GM19023 (cell line): ENCODE measurements around the gene CLCA2.

ENCODE experiments used
- ATAC-seq: cut with Tn5 transposase; IDR thresholded peaks from one replicate; pipeline ENCODE4 v1.9.1; 2021; ENCODE audit warnings: mild to moderate bottlenecking, moderate library complexity; ENCODE audit not compliant: unreplicated experiment

Gene CLCA2, protein sequence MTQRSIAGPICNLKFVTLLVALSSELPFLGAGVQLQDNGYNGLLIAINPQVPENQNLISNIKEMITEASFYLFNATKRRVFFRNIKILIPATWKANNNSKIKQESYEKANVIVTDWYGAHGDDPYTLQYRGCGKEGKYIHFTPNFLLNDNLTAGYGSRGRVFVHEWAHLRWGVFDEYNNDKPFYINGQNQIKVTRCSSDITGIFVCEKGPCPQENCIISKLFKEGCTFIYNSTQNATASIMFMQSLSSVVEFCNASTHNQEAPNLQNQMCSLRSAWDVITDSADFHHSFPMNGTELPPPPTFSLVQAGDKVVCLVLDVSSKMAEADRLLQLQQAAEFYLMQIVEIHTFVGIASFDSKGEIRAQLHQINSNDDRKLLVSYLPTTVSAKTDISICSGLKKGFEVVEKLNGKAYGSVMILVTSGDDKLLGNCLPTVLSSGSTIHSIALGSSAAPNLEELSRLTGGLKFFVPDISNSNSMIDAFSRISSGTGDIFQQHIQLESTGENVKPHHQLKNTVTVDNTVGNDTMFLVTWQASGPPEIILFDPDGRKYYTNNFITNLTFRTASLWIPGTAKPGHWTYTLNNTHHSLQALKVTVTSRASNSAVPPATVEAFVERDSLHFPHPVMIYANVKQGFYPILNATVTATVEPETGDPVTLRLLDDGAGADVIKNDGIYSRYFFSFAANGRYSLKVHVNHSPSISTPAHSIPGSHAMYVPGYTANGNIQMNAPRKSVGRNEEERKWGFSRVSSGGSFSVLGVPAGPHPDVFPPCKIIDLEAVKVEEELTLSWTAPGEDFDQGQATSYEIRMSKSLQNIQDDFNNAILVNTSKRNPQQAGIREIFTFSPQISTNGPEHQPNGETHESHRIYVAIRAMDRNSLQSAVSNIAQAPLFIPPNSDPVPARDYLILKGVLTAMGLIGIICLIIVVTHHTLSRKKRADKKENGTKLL

DNA sequence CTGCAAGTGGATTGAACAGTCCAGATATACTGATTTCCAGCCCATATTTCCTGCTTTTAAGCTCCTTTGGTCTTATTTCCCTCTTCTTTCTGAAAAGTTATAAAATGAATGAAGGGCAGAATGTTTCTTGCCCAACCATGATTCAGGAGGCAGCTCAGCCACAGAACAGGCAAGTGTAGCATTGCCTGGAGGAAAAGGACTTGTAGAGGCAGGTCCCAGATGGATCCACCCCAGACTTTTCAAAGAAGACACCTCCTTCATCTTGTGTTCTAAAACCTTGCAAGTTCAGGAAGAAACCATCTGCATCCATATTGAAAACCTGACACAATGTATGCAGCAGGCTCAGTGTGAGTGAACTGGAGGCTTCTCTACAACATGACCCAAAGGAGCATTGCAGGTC, at the start of gene CLCA2:
Gene CLCA2 (plus strand): TSS at position 299 of the 400 bp plus-strand sequence. CDS start 77 bp downstream, at position 376.
- no peak for ATAC-seq

DNA sequence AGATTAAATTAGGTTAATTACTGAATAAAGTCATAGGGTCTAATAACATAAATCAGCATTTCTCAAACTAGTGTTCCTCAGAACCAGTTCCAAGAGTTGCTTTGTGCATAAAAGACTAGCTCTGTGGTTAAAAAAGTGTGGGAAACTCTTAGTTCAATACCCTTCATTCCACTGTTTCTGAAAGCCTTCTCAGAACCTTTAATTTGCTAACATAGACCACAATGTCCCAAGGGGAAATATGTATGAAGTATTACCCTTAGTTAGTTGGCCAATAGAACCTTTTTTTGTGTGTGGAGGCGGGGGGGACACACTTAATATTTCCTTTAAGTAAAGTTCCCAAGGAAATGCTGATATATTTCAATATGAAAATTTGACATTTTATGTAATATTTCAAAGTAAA, 48.3 kb upstream of the CLCA2 start:
- ATAC-seq: no peak

DNA sequence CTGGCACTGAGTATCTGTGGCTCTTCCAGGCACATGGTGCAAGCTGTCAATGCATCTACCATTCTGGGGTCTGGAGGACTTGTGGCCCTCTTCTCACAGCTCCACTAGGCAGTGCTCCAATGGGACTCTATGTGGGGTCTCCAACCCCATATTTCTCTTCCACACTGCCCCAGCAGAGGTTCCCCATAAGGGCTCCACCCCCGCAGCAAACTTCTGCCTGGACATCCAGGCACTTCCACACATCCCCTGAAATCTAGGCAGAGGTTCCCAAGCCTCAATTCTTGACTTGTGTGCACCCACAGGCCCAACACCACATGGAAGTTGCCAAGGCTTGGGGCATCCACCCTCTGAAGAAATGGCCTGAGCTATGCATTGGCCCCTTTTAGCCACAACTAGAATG, 46.6 kb upstream of the CLCA2 start:
- ATAC-seq: no peak

DNA sequence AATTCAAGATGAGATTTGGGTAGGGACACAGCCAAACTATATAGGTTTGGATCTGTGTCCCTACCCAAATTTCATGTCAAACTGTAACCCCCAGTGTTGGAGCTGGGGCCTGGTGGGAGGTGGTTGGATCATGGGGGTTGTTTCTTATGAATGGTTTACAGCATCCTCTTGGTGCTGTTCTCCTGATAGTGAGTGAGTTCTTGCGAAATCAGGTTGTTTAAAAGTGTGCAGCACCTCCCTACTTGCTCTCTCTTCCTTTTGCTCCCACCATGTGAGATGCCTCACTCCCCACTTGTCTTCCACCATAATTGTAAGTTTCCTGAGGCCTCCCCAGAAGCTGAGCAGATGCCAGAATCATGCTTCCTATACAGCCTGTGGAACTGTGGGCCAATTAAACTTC, 45.2 kb upstream of the CLCA2 start:
- no peak for ATAC-seq

DNA sequence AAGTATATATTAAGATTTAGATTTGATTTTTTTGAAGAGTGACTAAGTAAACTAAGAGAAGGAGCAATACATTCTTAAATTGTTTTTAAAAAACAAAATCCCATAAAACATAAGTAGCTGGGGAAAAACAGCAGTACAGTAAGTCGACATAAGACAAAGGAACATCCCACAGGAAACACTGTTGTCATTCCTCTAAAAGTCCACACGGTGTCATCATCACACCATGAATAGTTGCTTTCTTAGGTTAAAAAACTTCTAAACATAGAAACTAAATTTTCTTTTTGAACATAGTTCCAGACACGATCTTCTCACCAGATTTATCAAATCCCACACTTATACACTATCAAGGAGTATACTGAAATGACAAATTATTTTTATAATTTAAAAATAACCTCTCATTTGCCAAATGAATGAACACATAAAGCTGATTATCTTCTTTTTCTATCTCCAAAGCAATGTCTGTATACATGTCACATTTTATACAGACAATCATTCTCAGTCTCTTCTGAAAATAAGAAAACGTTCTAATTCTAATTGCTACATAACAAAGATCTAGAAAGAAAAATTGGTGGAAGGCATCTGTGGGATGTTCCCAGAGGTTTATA, 43.6 kb upstream of the CLCA2 start:
- ATAC-seq: peak; percentile 64

DNA sequence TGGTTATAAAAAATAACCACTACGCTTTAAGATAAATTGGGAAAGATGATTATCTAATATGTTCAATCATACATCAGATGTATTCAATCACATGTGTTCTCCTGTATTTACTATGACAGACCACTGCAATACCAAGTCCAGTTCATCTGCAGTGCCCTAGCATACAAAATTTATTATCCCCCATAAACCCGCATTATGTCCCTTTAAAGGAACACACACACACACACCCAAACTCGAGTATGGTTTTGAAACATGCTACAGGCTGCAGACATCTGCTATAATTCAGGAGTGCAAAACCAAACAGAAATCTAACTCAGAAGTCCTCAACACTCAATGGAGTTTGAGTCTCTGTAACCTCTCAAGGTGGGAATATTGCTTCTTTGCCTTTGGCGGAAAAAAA, 42.7 kb upstream of the CLCA2 start:
- ATAC-seq: no peak

DNA sequence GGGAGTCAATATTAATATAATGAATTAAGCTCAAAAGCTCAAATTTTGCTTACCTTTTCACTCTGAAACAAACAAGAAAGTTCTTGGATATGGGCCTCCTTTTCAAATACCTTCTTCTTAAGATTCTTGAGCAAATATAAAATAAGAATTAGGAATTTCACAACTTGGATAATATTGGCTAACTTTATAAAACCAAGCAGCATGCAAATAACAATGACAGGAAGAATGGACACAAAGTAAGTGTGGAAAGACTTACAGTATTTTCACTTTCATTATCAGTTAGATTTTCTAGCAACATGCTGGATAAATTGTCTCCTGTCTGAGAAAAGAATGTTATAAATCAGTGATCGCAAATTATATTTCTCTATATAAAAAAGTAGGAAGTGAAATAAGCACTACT, 41.1 kb upstream of the CLCA2 start:
- no peak for ATAC-seq

DNA sequence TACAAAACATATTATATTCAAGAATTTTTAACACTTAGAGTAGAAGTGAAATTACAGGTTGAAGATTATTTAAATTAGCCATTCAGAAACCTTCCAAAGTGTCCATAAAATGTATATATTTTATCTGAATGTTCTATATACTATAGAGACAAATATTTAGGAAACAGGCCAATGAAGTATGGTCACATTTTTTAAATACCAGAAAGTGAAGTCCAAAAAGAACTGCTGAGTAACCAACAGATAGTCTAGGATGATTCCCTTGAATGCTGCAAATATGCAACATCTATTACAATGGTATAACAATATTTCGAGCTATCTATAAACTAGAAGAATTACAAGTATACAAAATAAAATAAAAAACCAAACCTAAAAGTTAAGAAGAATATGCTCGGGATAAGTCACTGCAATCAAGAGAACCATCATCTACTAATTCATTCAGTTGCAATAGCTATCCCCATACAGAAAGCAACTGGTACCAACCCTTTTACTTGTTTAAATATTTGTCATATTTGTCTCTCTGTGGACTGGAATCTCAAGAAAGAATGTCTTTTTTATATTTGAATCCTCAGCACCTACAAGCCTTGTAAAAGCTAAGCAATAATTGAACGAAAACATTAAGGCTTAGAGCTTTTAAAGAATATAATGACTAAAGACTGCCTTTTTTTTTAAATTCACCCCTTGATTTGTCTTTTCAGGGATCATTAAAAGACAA, 35.9 kb upstream of the CLCA2 start:
- ATAC-seq: no peak

DNA sequence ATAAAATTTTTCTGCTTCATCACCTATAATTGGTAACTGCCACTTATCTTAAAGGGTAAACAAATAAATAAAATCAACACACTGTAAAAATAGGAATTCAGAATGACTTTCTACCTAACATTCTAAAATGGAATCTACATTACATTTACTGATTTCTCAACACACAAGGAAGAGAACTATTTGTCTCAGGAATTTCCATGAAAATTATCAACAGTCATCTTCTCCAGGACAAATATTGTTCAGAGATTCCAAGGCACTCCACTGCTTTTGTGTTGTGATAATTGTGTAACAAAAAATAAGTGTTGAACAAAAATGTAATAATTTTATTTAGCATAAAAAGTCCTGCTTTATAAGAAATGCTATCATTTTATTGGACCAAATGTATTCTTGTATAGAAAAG, 35.2 kb upstream of the CLCA2 start:
- ATAC-seq: no peak

DNA sequence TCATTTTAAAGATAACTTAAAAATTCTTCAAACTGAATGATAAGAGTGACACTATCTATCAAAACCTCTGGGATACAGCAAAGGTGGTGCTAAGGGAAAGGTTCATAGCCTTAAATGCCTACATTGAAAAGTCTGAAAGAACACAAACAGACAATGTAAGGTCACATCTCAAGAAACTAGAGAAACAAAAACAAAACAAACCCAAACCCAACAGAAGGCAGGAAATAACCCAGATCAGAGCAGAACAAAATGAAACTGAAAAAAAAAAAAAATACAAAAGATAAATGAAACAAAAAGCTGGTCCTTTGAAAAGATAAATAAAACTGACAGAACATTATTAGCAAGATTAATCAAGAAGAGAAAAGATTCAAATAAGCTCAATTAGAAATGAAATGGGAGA, 34.7 kb upstream of the CLCA2 start:
- ATAC-seq: peak; percentile 85

DNA sequence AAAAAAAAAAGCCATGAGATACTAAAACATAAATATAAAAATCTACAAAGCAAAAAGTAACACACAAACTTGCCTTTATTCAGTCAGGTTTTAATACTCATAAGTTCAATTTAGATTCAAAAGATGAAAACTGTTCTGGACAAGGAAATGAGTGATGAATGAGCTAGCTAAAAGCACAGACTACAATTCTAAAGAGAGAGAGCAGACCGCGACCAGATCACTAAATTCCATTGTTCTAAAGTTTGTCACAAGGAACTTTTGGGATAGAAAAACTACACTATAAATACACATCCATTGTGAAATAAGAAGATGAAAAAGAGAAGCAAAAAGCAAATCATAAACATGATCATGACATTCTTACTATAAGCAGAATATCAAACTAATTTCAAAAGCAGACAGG, 29.6 kb upstream of the CLCA2 start:
- no peak for ATAC-seq

DNA sequence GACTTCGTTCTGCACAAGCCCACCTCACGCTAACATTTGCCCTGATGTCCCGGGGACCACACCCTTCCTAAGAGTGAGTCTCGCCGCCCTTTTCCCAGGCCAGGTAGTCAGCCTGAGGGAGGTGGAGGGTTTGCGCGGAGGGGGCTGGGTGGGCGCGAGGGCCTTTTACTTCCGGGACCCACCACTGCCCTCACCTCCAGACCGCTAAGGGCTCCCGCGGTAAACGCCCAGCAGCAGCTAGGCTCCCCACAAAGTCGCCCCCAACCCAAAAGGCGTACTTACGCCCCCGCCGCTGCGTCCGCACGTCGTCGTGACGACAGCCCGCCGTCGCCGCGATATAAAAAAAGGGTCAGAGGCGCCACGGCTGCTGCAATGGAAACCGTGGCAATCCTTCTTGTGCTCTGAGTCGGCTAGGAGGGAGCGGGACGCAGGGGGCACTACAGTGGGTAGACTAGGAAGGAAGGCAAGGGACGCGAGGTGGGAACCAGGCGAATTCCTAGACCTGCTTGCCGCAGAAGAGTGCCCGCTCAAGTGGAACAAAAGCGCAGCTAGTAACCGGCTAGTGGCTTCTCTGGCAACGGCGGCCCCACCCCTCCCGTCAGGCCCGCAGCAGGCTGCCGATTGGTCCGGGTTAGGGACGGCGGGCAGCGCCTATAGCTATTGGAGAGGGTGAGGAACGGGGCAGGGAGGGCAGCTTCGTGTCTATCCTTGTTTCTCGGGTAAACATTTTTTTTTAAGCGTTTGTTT, 28.0 kb upstream of the CLCA2 start, which contains the start of gene ODF2L:
Gene ODF2L (minus strand): TSS at position 573 of the 747 bp plus-strand sequence. CDS start 9,296 bp downstream, outside the sequence.
- peak; percentile 100 for ATAC-seq

DNA sequence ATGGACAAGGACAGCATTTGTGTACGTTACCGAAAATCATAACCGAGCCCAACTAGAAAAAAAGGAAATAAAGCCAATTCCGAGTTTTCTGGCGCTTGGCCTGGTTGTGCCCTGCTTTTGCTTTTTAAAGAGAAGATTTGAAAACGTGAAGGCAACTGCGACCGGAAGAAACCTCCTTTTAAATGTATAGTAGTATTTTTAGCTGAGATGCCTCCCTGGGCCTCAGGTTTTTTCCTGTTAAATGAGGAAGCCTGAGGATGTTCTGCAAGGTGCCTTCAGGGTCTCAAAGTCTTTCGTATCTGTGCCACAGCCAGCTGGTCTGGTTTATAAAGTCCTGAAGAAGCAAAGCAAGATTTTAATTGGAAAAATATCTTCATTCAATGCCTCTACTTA, 27.5 kb upstream of the CLCA2 start:
- ATAC-seq: peak; percentile 5

DNA sequence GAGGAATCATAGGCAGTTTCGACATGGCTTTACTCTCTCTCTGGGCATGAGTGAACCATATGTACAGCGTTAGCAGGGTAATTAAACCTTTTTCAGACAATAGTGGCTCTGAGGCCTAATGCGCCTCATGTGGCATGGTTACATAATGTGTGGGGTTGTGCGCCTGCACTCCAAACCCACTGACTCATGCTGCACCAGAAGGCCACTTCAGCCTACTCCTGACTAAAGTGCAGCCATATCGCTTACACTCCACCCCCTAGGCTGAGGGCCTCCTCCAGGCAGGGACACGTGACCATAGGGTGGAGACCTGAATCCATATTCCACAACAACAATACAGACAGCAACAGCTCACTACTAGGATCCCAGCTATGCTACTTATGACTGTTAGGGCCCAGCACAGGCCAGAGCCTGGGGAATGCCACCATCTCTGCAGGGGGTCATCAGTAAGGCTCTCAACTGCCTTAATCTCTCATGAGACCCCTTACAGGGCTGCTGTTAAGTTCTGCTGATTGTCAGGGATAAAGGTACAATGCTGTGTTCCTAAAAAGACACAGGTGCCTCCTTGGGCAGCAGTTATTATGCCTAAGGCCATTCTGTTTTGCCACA, 14.5 kb upstream of the CLCA2 start:
- no peak for ATAC-seq

DNA sequence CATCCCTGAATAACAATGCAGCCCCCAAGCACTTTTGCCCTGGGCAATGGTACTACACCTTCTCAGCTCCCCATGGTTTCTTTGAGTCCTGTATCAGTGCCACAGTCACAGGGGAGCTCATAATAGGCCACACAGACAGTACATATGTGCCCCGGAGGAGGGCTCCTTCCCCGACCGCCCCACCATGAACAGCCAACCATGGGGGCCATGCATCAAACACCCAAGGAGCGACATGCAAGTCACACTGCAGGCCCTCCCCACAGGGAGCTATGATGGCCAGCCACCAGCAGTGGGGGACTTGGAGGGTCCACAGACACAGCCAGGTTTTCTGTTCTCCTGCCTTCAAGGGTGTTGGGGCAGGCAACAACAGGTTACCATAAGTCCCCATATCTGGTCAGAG, 13.1 kb upstream of the CLCA2 start:
- ATAC-seq: no peak

DNA sequence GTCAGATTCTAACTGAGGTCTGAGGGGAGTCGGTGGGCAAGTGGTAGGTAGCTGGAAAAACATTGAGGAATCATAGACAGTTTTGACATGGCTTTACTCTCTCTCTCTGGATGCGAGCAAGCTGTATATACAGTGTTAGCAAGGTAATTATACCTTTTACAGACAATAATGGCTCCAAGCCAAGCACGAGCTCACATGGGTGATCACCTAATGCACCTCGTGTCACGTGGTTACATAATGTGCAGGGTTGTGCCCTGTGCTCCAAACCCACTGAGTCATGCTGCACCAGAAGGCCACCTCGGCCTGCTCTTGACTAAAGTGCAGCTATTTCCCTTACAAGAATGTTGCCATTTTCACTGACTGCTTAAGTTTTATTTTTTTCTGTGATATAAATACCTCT, 7.6 kb upstream of the CLCA2 start:
- no peak for ATAC-seq

DNA sequence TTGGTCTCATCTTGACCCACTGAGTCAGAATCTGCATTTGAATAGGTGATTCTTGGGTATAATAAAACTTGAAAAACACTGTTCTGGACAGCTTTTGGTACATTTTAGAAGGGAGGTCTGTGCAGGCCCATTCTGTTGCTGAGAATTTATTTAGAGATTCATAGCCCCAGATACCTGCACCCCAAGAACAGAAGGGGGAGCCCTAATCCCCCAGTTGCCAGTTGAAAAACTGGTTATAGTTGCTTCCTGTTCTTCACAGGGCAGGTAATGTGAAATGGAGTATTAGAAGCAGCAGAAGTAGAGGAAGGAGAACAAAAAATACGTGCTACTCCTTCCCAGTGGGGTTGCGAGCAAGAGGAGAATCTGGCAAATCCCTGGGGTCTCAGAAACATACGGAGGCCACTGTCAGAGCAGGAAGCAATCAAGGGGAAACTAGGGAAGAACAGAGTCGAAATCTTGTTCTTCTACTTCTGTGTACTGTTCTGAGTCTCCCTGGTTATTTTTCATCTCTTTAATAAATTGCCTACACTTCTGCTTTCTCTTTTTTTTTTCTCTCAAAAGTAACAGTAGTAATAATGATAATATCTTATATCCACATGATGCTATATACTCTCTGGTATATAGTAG, 4.6 kb upstream of the CLCA2 start:
- ATAC-seq: no peak

DNA sequence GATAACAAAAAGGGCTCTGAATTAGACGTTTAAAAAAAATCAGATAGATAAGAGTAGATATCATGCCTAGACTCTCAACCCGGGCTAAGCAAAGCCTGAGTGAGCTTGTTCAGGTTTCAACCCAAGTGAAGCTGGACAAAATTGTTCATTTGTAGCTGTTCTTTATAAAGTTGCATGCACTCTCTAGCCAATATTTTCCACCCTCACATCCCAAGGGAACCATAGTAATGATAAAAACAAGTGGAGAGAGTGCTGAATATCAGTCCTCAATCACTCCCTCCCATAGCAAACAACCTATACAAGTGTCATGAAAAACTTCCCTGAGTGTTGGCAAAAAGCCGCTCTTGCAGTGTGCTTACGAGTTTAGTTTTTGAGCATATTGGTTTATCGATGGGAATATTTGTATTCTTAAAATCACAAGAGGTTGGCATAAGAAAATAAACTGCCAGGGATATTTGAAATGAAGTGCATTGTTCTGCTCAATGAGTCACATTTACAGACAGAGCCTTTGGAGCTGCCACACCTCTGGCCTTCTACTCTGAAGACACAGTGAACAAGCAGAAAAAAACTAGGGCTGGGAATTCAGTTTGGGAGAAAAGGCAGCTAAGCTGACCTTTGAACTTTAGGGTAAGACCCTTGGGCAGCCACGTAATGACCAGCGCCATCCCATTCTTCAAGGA, 2.2 kb upstream of the CLCA2 start:
- ATAC-seq: no peak

DNA sequence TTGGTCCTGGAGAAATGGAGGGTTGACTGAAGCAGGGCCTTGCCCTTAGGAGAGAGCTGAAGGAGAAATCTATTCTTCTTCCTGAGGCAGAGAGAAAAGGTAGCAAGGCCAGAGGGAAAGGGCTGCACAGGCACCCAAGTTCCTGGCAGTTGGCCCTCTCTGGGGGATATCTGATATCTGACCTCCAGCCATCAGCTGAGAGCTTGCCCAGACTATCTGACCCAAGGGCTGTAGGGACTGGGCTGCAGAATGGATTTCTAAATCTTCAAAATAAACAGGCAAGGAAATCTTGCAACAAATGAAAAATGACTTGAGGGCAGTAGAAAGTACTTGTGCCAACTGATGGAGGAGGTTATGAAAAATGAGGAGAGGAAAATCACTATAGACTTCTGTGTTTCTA, 498 bp upstream of the CLCA2 start:
- ATAC-seq: no peak
